ENCODE data around the gene CMSS1.

DNA sequence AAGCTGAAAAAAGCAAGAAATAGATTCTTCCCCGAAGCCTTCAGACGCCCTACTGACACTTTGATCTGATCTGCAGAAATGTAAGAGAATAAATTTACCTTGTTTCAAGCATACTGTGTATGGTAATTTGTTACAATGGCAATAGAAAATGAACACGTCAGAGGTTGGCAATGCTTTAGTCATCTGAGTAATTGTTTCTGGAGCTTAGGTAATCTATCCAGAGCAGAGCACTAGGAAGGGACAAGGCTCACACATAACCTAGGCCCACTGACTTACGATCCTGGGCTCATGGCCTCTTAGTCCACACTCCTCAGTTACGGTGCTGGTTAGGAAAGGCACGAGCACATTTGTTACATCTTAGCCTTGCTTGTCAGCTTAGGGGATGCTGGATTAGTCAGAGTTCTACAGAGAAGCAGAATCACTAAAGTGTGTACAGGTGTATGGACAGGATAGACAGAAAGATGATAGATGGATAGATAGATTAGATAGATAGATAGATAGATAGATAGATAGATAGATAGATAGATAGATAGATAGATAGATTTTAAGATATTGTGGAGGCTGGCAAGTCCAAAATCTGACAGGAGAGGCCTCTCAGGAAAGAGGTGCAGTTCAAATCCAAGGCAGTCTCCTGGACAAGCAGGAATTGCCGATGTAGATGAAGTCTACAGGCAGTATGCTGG is 396.4 kb downstream of the CMSS1 start:
- TF ChIP-seq, protein P1, sequence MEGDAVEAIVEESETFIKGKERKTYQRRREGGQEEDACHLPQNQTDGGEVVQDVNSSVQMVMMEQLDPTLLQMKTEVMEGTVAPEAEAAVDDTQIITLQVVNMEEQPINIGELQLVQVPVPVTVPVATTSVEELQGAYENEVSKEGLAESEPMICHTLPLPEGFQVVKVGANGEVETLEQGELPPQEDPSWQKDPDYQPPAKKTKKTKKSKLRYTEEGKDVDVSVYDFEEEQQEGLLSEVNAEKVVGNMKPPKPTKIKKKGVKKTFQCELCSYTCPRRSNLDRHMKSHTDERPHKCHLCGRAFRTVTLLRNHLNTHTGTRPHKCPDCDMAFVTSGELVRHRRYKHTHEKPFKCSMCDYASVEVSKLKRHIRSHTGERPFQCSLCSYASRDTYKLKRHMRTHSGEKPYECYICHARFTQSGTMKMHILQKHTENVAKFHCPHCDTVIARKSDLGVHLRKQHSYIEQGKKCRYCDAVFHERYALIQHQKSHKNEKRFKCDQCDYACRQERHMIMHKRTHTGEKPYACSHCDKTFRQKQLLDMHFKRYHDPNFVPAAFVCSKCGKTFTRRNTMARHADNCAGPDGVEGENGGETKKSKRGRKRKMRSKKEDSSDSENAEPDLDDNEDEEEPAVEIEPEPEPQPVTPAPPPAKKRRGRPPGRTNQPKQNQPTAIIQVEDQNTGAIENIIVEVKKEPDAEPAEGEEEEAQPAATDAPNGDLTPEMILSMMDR (IDR thresholded peaks at IDR 0.05), result no peak
- TF ChIP-seq EZH2 (IDR thresholded peaks at IDR 0.05; ENCODE audit: borderline replicate concordance, insufficient read depth, low read depth, low read length, poor library complexity, severe bottlenecking), result no peak

All from B cell (primary cell).